ENCODE results near the gene CTAGE6.
"Not testable (repeated sequence)": the region's sequence is repeated elsewhere in the genome, so short reads cannot be mapped to it uniquely, and the experiment has no call there.

CTAGE6 gene

GRCh38 chr7:143714581-143715454 lies 42.7 kb downstream of the CTAGE6 start:
- not testable (repeated sequence) for DNase-seq

GRCh38 chr7:143712381-143712780 lies 45.1 kb downstream of the CTAGE6 start:
- DNase-seq, result not testable (repeated sequence)

- not testable (repeated sequence) for DNase-seq
Measured at GRCh38 chr7:143711727-143712324, 45.7 kb downstream of the CTAGE6 start.

GRCh38 chr7:143709895-143710294 lies 47.6 kb downstream of the CTAGE6 start:
- not testable (repeated sequence) for DNase-seq

Data from NCI-H187 (cell line).